ACHN (cell line): ENCODE data around the gene ELMO2.

ENCODE experiments used
- DNase-seq: peaks from one replicate; pipeline ENCODE4 v3.0.0-alpha.2; 2015
- in situ Hi-C: cut with HindIII; loops from 2 replicates; pipeline ENCODE4 v1.10.0; 2017; ENCODE audit warnings: low sequenced_read_pairs, low pct_ligation_motif_present, low pct_unique_long_range_greater_than_20kb

The ELMO2 gene

GRCh38 chr20:46357030-46357514 lies 49.3 kb downstream of the ELMO2 start:
- DNase-seq = no peak
- in situ Hi-C loops = no loop called here

- in situ Hi-C loops = no loop called here
- no peak for DNase-seq
Observed at GRCh38 chr20:46356195-46357029, 50.0 kb downstream of the ELMO2 start.

GRCh38 chr20:46355778-46356177 lies 50.6 kb downstream of the ELMO2 start:
- in situ Hi-C loops = no loop called here
- DNase-seq = no peak

GRCh38 chr20:46354920-46355654 lies 51.3 kb downstream of the ELMO2 start:
- in situ Hi-C loops = no loop called here
- no peak for DNase-seq

- in situ Hi-C loops = no loop called here
- no peak for DNase-seq
Observed at GRCh38 chr20:46354207-46354555, 52.2 kb downstream of the ELMO2 start.

- no peak for DNase-seq
- in situ Hi-C loops = no loop called here
Observed at GRCh38 chr20:46353500-46354206, 52.8 kb downstream of the ELMO2 start.

GRCh38 chr20:46352370-46352938 lies 54.0 kb downstream of the ELMO2 start:
- in situ Hi-C loops = no loop called here
- no peak for DNase-seq

GRCh38 chr20:46351357-46352058 lies 54.9 kb downstream of the ELMO2 start:
- no peak for DNase-seq
- in situ Hi-C loops = no loop called here

- in situ Hi-C loops = no loop called here
Observed at GRCh38 chr20:46350986-46351267, 55.5 kb downstream of the ELMO2 start.

GRCh38 chr20:46350201-46350985 lies 56.0 kb downstream of the ELMO2 start:
- peak; percentile 68 for DNase-seq
- in situ Hi-C loops = no loop called here

More at GRCh38 chr20:46350986-46351267, 55.5 kb downstream of the ELMO2 start:
- DNase-seq = no peak

GRCh38 chr20:46349742-46350056 lies 56.7 kb downstream of the ELMO2 start:
- no peak for DNase-seq
- in situ Hi-C loops = no loop called here

- peak; percentile 54 for DNase-seq
- in situ Hi-C loops = no loop called here
Observed at GRCh38 chr20:46349035-46349741, 57.2 kb downstream of the ELMO2 start.

GRCh38 chr20:46347841-46348803 lies 58.3 kb downstream of the ELMO2 start:
- no peak for DNase-seq
- in situ Hi-C loops = no loop called here

GRCh38 chr20:46346770-46347169 lies 59.6 kb downstream of the ELMO2 start:
- in situ Hi-C loops = no loop called here

GRCh38 chr20:46344488-46345162 lies 61.8 kb downstream of the ELMO2 start:
- no peak for DNase-seq
- in situ Hi-C loops = no loop called here

More at GRCh38 chr20:46346770-46347169, 59.6 kb downstream of the ELMO2 start:
- no peak for DNase-seq

- in situ Hi-C loops = no loop called here
- no peak for DNase-seq
Observed at GRCh38 chr20:46343975-46344357, 62.4 kb downstream of the ELMO2 start.
